ENCODE data around the gene AGAP1.

GRCh38 chr2:235690082-235690808, 196.4 kb downstream of the AGAP1 start:
- TF ChIP-seq CTCF (IDR thresholded peaks at IDR 0.05; ENCODE audit: insufficient read depth, low read depth, low read length): no peak
- no peak for TF ChIP-seq EZH2 (IDR thresholded peaks at IDR 0.05; ENCODE audit: insufficient read depth, low read length)
